CD4-positive, alpha-beta T cell treated with Interferon alpha-2 for 1 hour (primary cell): ENCODE measurements around the gene MORC2.

ENCODE experiments used
- DNase-seq, 2 donors: peaks; one replicate each; pipeline ENCODE4 v3.0.0-alpha.2; 2020 to 2022

The MORC2 gene

GRCh38 chr22:30948930-30949342, 19.6 kb downstream of the MORC2 start:
- no peak for DNase-seq

- peak in 1 of 2 donors; percentile 53 for DNase-seq
Measured at GRCh38 chr22:30947816-30948454, 20.6 kb downstream of the MORC2 start.

GRCh38 chr22:30947173-30947815, 21.3 kb downstream of the MORC2 start:
- no peak for DNase-seq

GRCh38 chr22:30946354-30946753, 22.2 kb downstream of the MORC2 start:
- no peak for DNase-seq

GRCh38 chr22:30945653-30946052, 22.9 kb downstream of the MORC2 start:
- no peak for DNase-seq

GRCh38 chr22:30944986-30945385, 23.6 kb downstream of the MORC2 start:
- no peak for DNase-seq

GRCh38 chr22:30943368-30943767, 25.2 kb downstream of the MORC2 start:
- peak; percentile 51 to 71 for DNase-seq

- DNase-seq: no peak
Measured at GRCh38 chr22:30941363-30941740, 27.2 kb downstream of the MORC2 start.

GRCh38 chr22:30940685-30941362, 27.8 kb downstream of the MORC2 start:
- peak in 1 of 2 donors; percentile 55 for DNase-seq

- no peak for DNase-seq
Measured at GRCh38 chr22:30934053-30934452, 34.5 kb downstream of the MORC2 start.

- DNase-seq: no peak
Measured at GRCh38 chr22:30933457-30933856, 35.1 kb downstream of the MORC2 start.

GRCh38 chr22:30932661-30933060, 35.9 kb downstream of the MORC2 start:
- DNase-seq: no peak

GRCh38 chr22:30931541-30932300, 36.9 kb downstream of the MORC2 start:
- DNase-seq: no peak

- DNase-seq: no peak
Measured at GRCh38 chr22:30930228-30930627, 38.3 kb downstream of the MORC2 start.

- DNase-seq: no peak
Measured at GRCh38 chr22:30928401-30928800, 40.2 kb downstream of the MORC2 start.

- DNase-seq: no peak
Measured at GRCh38 chr22:30927806-30928205, 40.8 kb downstream of the MORC2 start.

- DNase-seq: no peak
Measured at GRCh38 chr22:30926706-30927105, 41.9 kb downstream of the MORC2 start.

GRCh38 chr22:30925667-30926066, 42.9 kb downstream of the MORC2 start:
- DNase-seq: no peak

GRCh38 chr22:30923168-30923900, 45.2 kb downstream of the MORC2 start:
- no peak for DNase-seq

GRCh38 chr22:30922151-30922611, 46.4 kb downstream of the MORC2 start:
- peak; percentile 89 for DNase-seq

GRCh38 chr22:30921108-30921507, 47.5 kb downstream of the MORC2 start:
- DNase-seq: no peak

GRCh38 chr22:30920407-30920806, 48.2 kb downstream of the MORC2 start:
- peak; percentile 78 to 86 for DNase-seq

- DNase-seq: no peak
Measured at GRCh38 chr22:30919973-30920372, 48.6 kb downstream of the MORC2 start.
